H1 (cell line): ENCODE measurements around the gene BZW2. TPM values are rescaled to one million over a fixed set of nuclear protein-coding genes. Genes with fewer than 3 reads are reported as not detected.

Experiments
- CHD7 ChIP-seq: fragments of 300-600 bp; sonication (generic); IDR thresholded peaks from 2 replicates; pipeline ENCODE4 v1.7.1; 2012; ENCODE audit warnings: low read length, moderate library complexity, mild to moderate bottlenecking, inconsistent platforms; ENCODE audit not compliant: insufficient replicate concordance
- HDAC6 ChIP-seq: IDR thresholded peaks from one replicate; pipeline ENCODE4 v1.7.1; 2012; ENCODE audit warnings: low read depth, mild to moderate bottlenecking, inconsistent platforms, low read length, moderate library complexity
- NANOG ChIP-seq: IDR thresholded peaks from 2 replicates; pipeline ENCODE4 v1.6.1; 2011; ENCODE audit warnings: low read length, low read depth, mild to moderate bottlenecking, inconsistent platforms; ENCODE audit not compliant: insufficient read depth, poor library complexity, severe bottlenecking
- NRF1 ChIP-seq: IDR thresholded peaks from 2 replicates; pipeline ENCODE4 v1.6.1; 2011; ENCODE audit warnings: mild to moderate bottlenecking, low read depth, low read length, improper control_type of control experiment
- SIX5 ChIP-seq: IDR thresholded peaks from 2 replicates; pipeline ENCODE4 v1.6.1; 2011; ENCODE audit warnings: mild to moderate bottlenecking, low read depth, low read length
- SP2 ChIP-seq: IDR thresholded peaks from 2 replicates; pipeline ENCODE4 v1.6.1; 2012; ENCODE audit warnings: mild to moderate bottlenecking, low read length, inconsistent platforms
- SP4 ChIP-seq: IDR thresholded peaks from 2 replicates; pipeline ENCODE4 v1.6.1; 2012; ENCODE audit warnings: low read length, inconsistent platforms
- SRF ChIP-seq: IDR thresholded peaks from 2 replicates; pipeline ENCODE4 v1.6.1; 2011; ENCODE audit warnings: mild to moderate bottlenecking, low read depth, low read length, moderate library complexity
- YY1 ChIP-seq: IDR thresholded peaks from 2 replicates; pipeline ENCODE4 v1.6.1; 2011; ENCODE audit warnings: low read depth, mild to moderate bottlenecking, low read length
- polyA plus RNA-seq, 7 experiments: library from polyadenylated mRNA; depleted of rRNA in 3 of 7; stranded (reverse) in 5 of 7; unstranded in 2 of 7; fragments of >200 nt in 5 of 7; fragments of 200-250 nt in 2 of 7; gene quantifications; 1 replicate in 5 of 7; 2 replicates in 1 of 7; 4 replicates in 1 of 7; pipeline versions ENCODE4 v1.2.1 to v1.2.3, GENCODE V29; 2011 to 2013; ENCODE audit warnings: missing spikeins in 2 of 7, mixed read lengths in 2 of 7
- total RNA-seq: library from RNA; stranded (reverse); fragmentation: NEBNext Ultra II Directional; extraction: Animal tissue kit (Norgen Biotek cat#: 25700); gene quantifications from 2 replicates; pipeline ENCODE4 v1.2.1, GENCODE V29; 2021
- TF ChIP-seq, protein P1 (sequence below): IDR thresholded peaks from 2 replicates; pipeline ENCODE4 v1.6.1; 2012; ENCODE audit warnings: inconsistent platforms

BZW2 gene
- total and polyA plus RNA-seq, 2 of the 8 experiments (the other 6 are each of a cell fraction or from before 2014, with no cell fraction given), result 32.3 to 103 TPM

DNA sequence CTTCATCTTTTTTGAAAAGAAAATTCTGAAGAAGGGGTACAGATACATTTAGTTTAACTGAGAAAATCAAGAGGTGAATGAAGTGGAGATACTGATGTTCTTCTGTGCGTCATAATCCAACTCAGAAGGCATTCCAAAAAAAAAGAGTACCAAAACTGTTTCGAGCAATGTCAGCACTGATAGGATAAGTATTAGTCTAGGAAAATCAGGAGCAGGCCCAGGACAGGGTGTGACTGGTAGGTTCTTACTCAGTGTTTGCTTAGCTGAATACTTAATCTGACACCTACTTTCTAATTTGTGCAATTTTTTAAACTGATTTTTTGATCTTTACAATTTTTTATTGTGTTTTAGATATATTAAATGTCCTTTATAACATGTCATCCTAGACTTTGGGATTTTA lies 4.3 kb downstream of the BZW2 start (continued):
- TF ChIP-seq CHD7 (no peak), SP2 (no peak), YY1 (no peak), SRF (no peak), NRF1 (no peak), NANOG (no peak), SP4 (no peak), SIX5 (no peak), HDAC6 (no peak)
- TF ChIP-seq, protein P1, sequence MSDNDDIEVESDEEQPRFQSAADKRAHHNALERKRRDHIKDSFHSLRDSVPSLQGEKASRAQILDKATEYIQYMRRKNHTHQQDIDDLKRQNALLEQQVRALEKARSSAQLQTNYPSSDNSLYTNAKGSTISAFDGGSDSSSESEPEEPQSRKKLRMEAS, result no peak
